H1 (cell line): ENCODE measurements around the gene IL16. TPM values are rescaled to one million over a fixed set of nuclear protein-coding genes. Genes with fewer than 3 reads are reported as not detected.

ENCODE experiments used
- CTCF ChIA-PET: fragments of 300-600 bp; sonication (Branson Sonifier 250); formaldehyde crosslinking; loops from one replicate; lab custom pipeline; 2021; ENCODE audit not compliant: partially characterized antibody; lab: Charles Lee
- POLR2A ChIA-PET: fragments of 300-600 bp; sonication (Branson Sonifier 250); formaldehyde crosslinking; loops from one replicate; lab custom pipeline; 2021; ENCODE audit warnings: inconsistent platforms; ENCODE audit not compliant: partially characterized antibody; lab: Charles Lee
- DNase-seq, 2 experiments: peaks; one replicate each; pipeline versions ENCODE4 v3.0.0 to v3.0.0-alpha.2; 2010 to 2022; ENCODE audit warnings: low spot score in 2 of 2, low read depth in 1 of 2, mixed read lengths in 1 of 2
- FAIRE-seq: peaks from 2 replicates; lab custom pipeline; 2011; peaks lifted over from hg19 to GRCh38; lab: Jason Lieb, UNC
- H2AFZ ChIP-seq: 2 replicates; pipeline ENCODE4 v1.8.1; 2012; ENCODE audit warnings: low read length, inconsistent platforms
- H2AK5ac ChIP-seq: 2 replicates; pipeline ENCODE4 v1.6.1; 2013; ENCODE audit warnings: low read depth, low read length
- H2BK120ac ChIP-seq: replicated peaks from 2 replicates; pipeline ENCODE3; 2013; ENCODE audit warnings: low read depth, low read length, inconsistent platforms
- H2BK12ac ChIP-seq: 2 replicates; pipeline ENCODE4 v1.6.1; 2013; ENCODE audit warnings: low read depth, low read length
- H2BK15ac ChIP-seq: 2 replicates; pipeline ENCODE4 v1.6.1; 2013; ENCODE audit warnings: low read length
- H2BK20ac ChIP-seq: 2 replicates; pipeline ENCODE4 v1.6.1; 2013; ENCODE audit warnings: low read length
- H2BK5ac ChIP-seq: 2 replicates; pipeline ENCODE4 v1.6.1; 2013; ENCODE audit warnings: low read depth, low read length
- H3K14ac ChIP-seq: 2 replicates; pipeline ENCODE4 v1.6.1; 2013; ENCODE audit warnings: inconsistent platforms; ENCODE audit not compliant: insufficient read length
- H3K18ac ChIP-seq: 2 replicates; pipeline ENCODE4 v1.6.1; 2013; ENCODE audit warnings: low read length; ENCODE audit errors: extremely low read depth
- H3K23ac ChIP-seq: 2 replicates; pipeline ENCODE4 v1.6.1; 2013; ENCODE audit warnings: inconsistent platforms; ENCODE audit not compliant: insufficient read length
- H3K23me2 ChIP-seq: 2 replicates; pipeline ENCODE4 v1.6.1; 2013; ENCODE audit warnings: low read depth, low read length
- H3K27ac ChIP-seq: 2 replicates; pipeline ENCODE4 v1.6.1; 2011; ENCODE audit warnings: low read depth, low read length, inconsistent platforms
- H3K27me3 ChIP-seq, 4 experiments: replicated peaks in 1 of 4; 1 replicate in 1 of 4; 2 replicates in 3 of 4; pipeline versions ENCODE4 v1.6.1 to v1.8.1; 2011 to 2013; ENCODE audit warnings: low read length in 3 of 4, mild to moderate bottlenecking in 3 of 4, inconsistent platforms in 2 of 4, mixed read lengths in 2 of 4, moderate library complexity in 1 of 4; ENCODE audit not compliant: control insufficient read depth in 3 of 4, insufficient read depth in 3 of 4; ENCODE audit errors: extremely low read depth in 1 of 4
- H3K36me3 ChIP-seq, 4 experiments: 2 replicates each; pipeline versions ENCODE4 v1.6.1 to v1.8.1; 2011 to 2013; ENCODE audit warnings: mild to moderate bottlenecking in 4 of 4, low read length in 3 of 4, moderate library complexity in 2 of 4, control low read depth in 1 of 4, inconsistent platforms in 1 of 4; ENCODE audit not compliant: insufficient read depth in 4 of 4, control insufficient read depth in 2 of 4
- H3K4ac ChIP-seq: replicated peaks from 2 replicates; pipeline ENCODE3; 2013; ENCODE audit warnings: low read length, low read depth, mixed read lengths, inconsistent platforms; ENCODE audit not compliant: insufficient read length
- H3K4me1 ChIP-seq, 4 experiments: replicated peaks in 1 of 4; 1 replicate in 1 of 4; 2 replicates in 3 of 4; pipeline versions ENCODE4 v1.6.1 to v1.8.1; 2011 to 2013; ENCODE audit warnings: low read length in 3 of 4, inconsistent platforms in 2 of 4, mixed read lengths in 1 of 4; ENCODE audit not compliant: insufficient read depth in 4 of 4, control insufficient read depth in 3 of 4
- H3K4me2 ChIP-seq, 2 experiments: 2 replicates each; pipeline versions ENCODE4 v1.6.1 to v1.8.1; 2011 to 2013; ENCODE audit warnings: low read depth in 2 of 2, low read length in 2 of 2, control low read depth in 1 of 2, inconsistent platforms in 1 of 2, mild to moderate bottlenecking in 1 of 2; ENCODE audit not compliant: insufficient read depth in 1 of 2
- H3K4me3 ChIP-seq, 4 experiments: fragments of 200-600, 300-600 bp in 1 of 4; sonication (generic), shearing (Covaris generic), sonication (Bioruptor Twin) in 1 of 4; 2 replicates each; pipeline versions ENCODE4 v1.5.1 to v1.8.1; 2011 to 2016; ENCODE audit warnings: low read length in 4 of 4, low read depth in 3 of 4, control low read depth in 2 of 4, inconsistent platforms in 2 of 4, mild to moderate bottlenecking in 2 of 4, mixed read lengths in 1 of 4, moderate library complexity in 1 of 4; ENCODE audit not compliant: insufficient read depth in 2 of 4; ENCODE audit errors: extremely low read depth in 1 of 4
- H3K56ac ChIP-seq: replicated peaks from 2 replicates; pipeline ENCODE3; 2013; ENCODE audit warnings: low read depth, mild to moderate bottlenecking, mixed read lengths, low read length, inconsistent platforms; ENCODE audit not compliant: insufficient read length
- H3K79me1 ChIP-seq: 2 replicates; pipeline ENCODE4 v1.6.1; 2013; ENCODE audit warnings: low read depth, low read length, control low read depth
- H3K79me2 ChIP-seq, 2 experiments: 2 replicates each; pipeline versions ENCODE4 v1.6.1 to v1.8.1; 2012 to 2013; ENCODE audit warnings: low read length in 2 of 2, mild to moderate bottlenecking in 2 of 2, inconsistent platforms in 1 of 2; ENCODE audit not compliant: insufficient read depth in 2 of 2, control insufficient read depth in 1 of 2
- H3K9ac ChIP-seq, 4 experiments: replicated peaks in 1 of 4; 1 replicate in 1 of 4; 2 replicates in 3 of 4; pipeline versions ENCODE4 v1.6.1 to v1.8.1; 2011 to 2013; ENCODE audit warnings: low read depth in 3 of 4, low read length in 3 of 4, control low read depth in 2 of 4, mild to moderate bottlenecking in 2 of 4, moderate library complexity in 2 of 4, inconsistent platforms in 1 of 4; ENCODE audit errors: extremely low read depth in 1 of 4
- H3K9me3 ChIP-seq, 2 experiments: 2 replicates each; pipeline versions ENCODE4 v1.6.1 to v1.8.1; 2012 to 2013; ENCODE audit warnings: mild to moderate bottlenecking in 2 of 2, moderate library complexity in 2 of 2, control low read depth in 1 of 2, inconsistent platforms in 1 of 2, low read depth in 1 of 2, low read length in 1 of 2, mixed read lengths in 1 of 2; ENCODE audit not compliant: insufficient read depth in 2 of 2
- H4K20me1 ChIP-seq, 2 experiments: replicated peaks in 1 of 2; 2 replicates each; pipeline versions ENCODE3 to v1.8.1; 2011 to 2013; ENCODE audit warnings: inconsistent platforms in 2 of 2, low read length in 2 of 2, mild to moderate bottlenecking in 1 of 2; ENCODE audit not compliant: insufficient read depth in 2 of 2, control insufficient read depth in 1 of 2
- H4K5ac ChIP-seq: 2 replicates; pipeline ENCODE4 v1.6.1; 2013; ENCODE audit warnings: low read length, low read depth, mixed read lengths, inconsistent platforms; ENCODE audit not compliant: insufficient read length
- H4K8ac ChIP-seq: 2 replicates; pipeline ENCODE4 v1.8.0; 2013; ENCODE audit warnings: mild to moderate bottlenecking, moderate library complexity, low read length, inconsistent platforms; ENCODE audit not compliant: insufficient read depth; ENCODE audit errors: extremely low read depth
- H4K91ac ChIP-seq: replicated peaks from 2 replicates; pipeline ENCODE3; 2013; ENCODE audit warnings: low read length, mixed read lengths, inconsistent platforms; ENCODE audit not compliant: insufficient read length
- BACH1 ChIP-seq: IDR thresholded peaks from 2 replicates; pipeline ENCODE4 v1.6.1; 2012; ENCODE audit warnings: low read length, improper control_type of control experiment
- BCL11A ChIP-seq, 2 experiments: IDR thresholded peaks; one replicate each; pipeline ENCODE4 v1.6.1; 2011; ENCODE audit warnings: low read depth in 2 of 2, low read length in 2 of 2, mild to moderate bottlenecking in 2 of 2
- KDM1A ChIP-seq: fragments of 200-600, 300-600 bp; sonication (generic); IDR thresholded peaks from 2 replicates; pipeline ENCODE4 v1.7.1; 2016; ENCODE audit warnings: mild to moderate bottlenecking, low read length, borderline replicate concordance
- SIRT6 ChIP-seq: IDR thresholded peaks from one replicate; pipeline ENCODE4 v1.7.1; 2012; ENCODE audit warnings: low read length, inconsistent platforms
- SUZ12 ChIP-seq: fragments of 200-600 bp; sonication (generic); IDR thresholded peaks from 2 replicates; pipeline ENCODE4 v1.6.1; 2012; ENCODE audit warnings: mild to moderate bottlenecking, inconsistent platforms, low read length, moderate library complexity, mixed read lengths
- WGBS, 2 experiments: shearing (Covaris generic) in 1 of 2; methylation state at CpG; one replicate each; pipeline versions ENCODE4 v1.1.6 to v1.1.7; 2013 to 2015; ENCODE audit warnings: low lambda C conversion rate in 2 of 2, mixed read lengths in 2 of 2, inconsistent platforms in 1 of 2, low coverage in 1 of 2, missing lambda C conversion rate in 1 of 2; ENCODE audit not compliant: insufficient replicate concordance in 2 of 2, insufficient coverage in 1 of 2, insufficient read length in 1 of 2; ENCODE audit errors: extremely low coverage in 1 of 2, missing lambda C conversion rate in 1 of 2; 5-methylcytosine and 5-hydroxymethylcytosine counted together
- polyA plus RNA-seq, 7 experiments: library from polyadenylated mRNA; depleted of rRNA in 3 of 7; stranded (reverse) in 5 of 7; unstranded in 2 of 7; fragments of >200 nt in 5 of 7; fragments of 200-250 nt in 2 of 7; gene quantifications; 1 replicate in 5 of 7; 2 replicates in 1 of 7; 4 replicates in 1 of 7; pipeline versions ENCODE4 v1.2.1 to v1.2.3, GENCODE V29; 2011 to 2013; ENCODE audit warnings: missing spikeins in 2 of 7, mixed read lengths in 2 of 7
- total RNA-seq: library from RNA; stranded (reverse); fragmentation: NEBNext Ultra II Directional; extraction: Animal tissue kit (Norgen Biotek cat#: 25700); gene quantifications from 2 replicates; pipeline ENCODE4 v1.2.1, GENCODE V29; 2021

The IL16 gene
- total and polyA plus RNA-seq, 2 of the 8 experiments (the other 6 are each of a cell fraction or from before 2014, with no cell fraction given) = 0.03 to 0.09 TPM

DNA sequence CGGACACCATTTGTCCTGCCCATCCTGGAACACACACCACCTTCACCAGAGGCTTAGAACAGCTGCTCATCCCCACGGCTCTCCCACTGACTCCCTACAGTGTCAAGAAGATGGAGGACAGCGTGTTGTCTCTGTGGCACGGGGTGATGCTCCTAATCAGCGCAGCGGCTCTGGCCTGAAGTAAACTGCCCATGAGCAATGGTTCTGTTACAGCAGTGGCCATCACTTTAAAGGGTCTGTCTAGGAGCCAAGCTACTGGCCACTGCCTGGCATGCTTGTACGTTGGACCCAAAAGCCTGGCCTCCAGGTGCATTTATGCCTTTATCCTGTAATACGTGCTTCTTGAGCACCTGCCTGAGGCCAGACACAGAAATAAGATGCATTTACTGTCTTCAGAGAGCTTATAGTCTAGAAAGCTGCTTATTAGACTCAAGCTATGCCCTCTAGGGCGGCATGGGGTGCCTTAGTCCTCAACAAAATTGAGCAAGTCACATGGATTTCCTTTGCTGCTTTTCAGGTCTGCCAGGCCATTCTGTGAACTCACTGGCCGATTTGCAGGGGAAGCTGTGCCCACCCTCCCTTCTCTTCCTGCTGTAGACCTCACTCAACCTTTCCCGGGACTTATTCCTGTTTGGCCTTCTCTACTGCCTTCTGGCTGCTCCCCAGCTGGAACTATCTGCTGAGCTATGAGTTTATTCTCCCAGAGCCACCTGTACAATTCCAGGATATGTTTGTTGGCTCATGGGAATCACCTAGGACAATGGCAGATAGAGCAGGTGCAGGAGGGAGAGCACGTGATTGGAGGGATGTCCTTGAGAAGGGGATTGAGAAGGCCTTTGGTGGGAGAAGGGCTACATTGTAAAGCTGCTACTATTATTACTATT lies 75.3 kb downstream of the IL16 start:
- no peak overlapping the region for H3K4ac ChIP-seq
- no peaks in the 10 kb centered on the region for H3K23me2 ChIP-seq
- H4K91ac ChIP-seq = no peak overlapping the region
- H4K5ac ChIP-seq = no peak overlapping the region
- no peaks in the 10 kb centered on the region for H3K36me3 ChIP-seq
- no peak overlapping the region for H2BK20ac ChIP-seq
- H3K79me1 ChIP-seq = no peaks in the 10 kb centered on the region
- no peak overlapping the region for H3K9ac ChIP-seq
- no peak overlapping the region for H2AFZ ChIP-seq
- no peaks in the 10 kb centered on the region for H3K79me2 ChIP-seq
- no peaks in the 10 kb centered on the region for H3K4me1 ChIP-seq
- ChIA-PET POLR2A (no interaction called here), CTCF (interaction anchor here (0.8 to 6.6 kb wide), 6 partner anchors 43 to 166 kb away, joined by 3 to 94 read pairs (median 6); no protein-coding TSS in a partner anchor)
- H2BK5ac ChIP-seq = no peak overlapping the region
- H4K8ac ChIP-seq = no peak overlapping the region
- no peak overlapping the region for H2BK12ac ChIP-seq
- no peak overlapping the region for H3K4me3 ChIP-seq
- peaks cover 0 to 2% (median 0%) of the 10 kb centered on the region in 4 experiments; a peak in 1 of 7 replicates for H3K27me3 ChIP-seq
- 85% methylated on average over 12 of the region's 12 CpGs; no CpG with 5 or more reads in 1 of the 2 experiments for WGBS, 2 experiments
- no peak overlapping the region for H2BK15ac ChIP-seq
- no peak overlapping the region for H3K23ac ChIP-seq
- H2AK5ac ChIP-seq = no peak overlapping the region
- no peak overlapping the region for H3K18ac ChIP-seq
- TF ChIP-seq BCL11A (IDR thresholded peaks at IDR 0.05; ENCODE audit: low read depth in 2 of 2, low read length in 2 of 2) (no peak), BACH1 (no peak), SUZ12 (no peak), KDM1A (no peak), SIRT6 (no peak)
- H3K14ac ChIP-seq = no peak overlapping the region
- H4K20me1 ChIP-seq = no peaks in the 10 kb centered on the region
- H3K27ac ChIP-seq = no peak overlapping the region
- FAIRE-seq (no peak), DNase-seq (no peak)
- H3K9me3 ChIP-seq = peaks cover 0 to 5% of the 10 kb centered on the region in 2 experiments; a peak in 1 of 4 replicates
- no peak overlapping the region for H3K56ac ChIP-seq
- no peak overlapping the region for H2BK120ac ChIP-seq
- H3K4me2 ChIP-seq = no peak overlapping the region
